GM12864 (cell line): ENCODE results near the gene GPR157.
"Not testable (repeated sequence)": the region's sequence is repeated elsewhere in the genome, so short reads cannot be mapped to it uniquely, and the experiment has no call there.

Experiments used
- DNase-seq: peaks from one replicate; pipeline ENCODE4 v3.0.0-alpha.2; 2011; ENCODE audit warnings: low read depth
- H3K4me3 ChIP-seq: 2 replicates; pipeline ENCODE4 v1.5.1; 2011; ENCODE audit warnings: mild to moderate bottlenecking, low read depth, low read length, control low read depth
- CTCF ChIP-seq: IDR thresholded peaks from 2 replicates; pipeline ENCODE4 v1.5.1; 2011; ENCODE audit warnings: low read depth, mild to moderate bottlenecking, moderate library complexity, low read length, control low read depth, inconsistent platforms; ENCODE audit errors: missing control alignments

GPR157 gene

GRCh38 chr1:9135073-9135836 is 6.4 kb upstream of the GPR157 start:
- no peak for TF ChIP-seq CTCF
- H3K4me3 ChIP-seq: no peak overlapping the region
- DNase-seq: no peak

- no peak for DNase-seq
- H3K4me3 ChIP-seq: no peak overlapping the region
- TF ChIP-seq CTCF: no peak
These were observed 5.1 kb upstream of the GPR157 start for GRCh38 chr1:9133870-9134585.

- peak; percentile 69 for DNase-seq
- peak overlapping the region; percentile 45 for H3K4me3 ChIP-seq
- TF ChIP-seq CTCF: no peak
These were observed 552 bp upstream of the GPR157 start for GRCh38 chr1:9129266-9130041.

GRCh38 chr1:9128166-9128519 is 759 bp downstream of the GPR157 start:
- H3K4me3 ChIP-seq: peak overlapping the region; percentile 83
- TF ChIP-seq CTCF: no peak
- no peak for DNase-seq

GRCh38 chr1:9127395-9128165 is 1.3 kb downstream of the GPR157 start:
- DNase-seq: no peak
- H3K4me3 ChIP-seq: peak overlapping the region; percentile 83
- TF ChIP-seq CTCF: no peak

GRCh38 chr1:9126511-9126910 is 2.4 kb downstream of the GPR157 start:
- no peak for TF ChIP-seq CTCF

GRCh38 chr1:9125847-9126246 is 3.1 kb downstream of the GPR157 start:
- DNase-seq, H3K4me3 ChIP-seq: not testable (repeated sequence)

More at GRCh38 chr1:9126511-9126910, 2.4 kb downstream of the GPR157 start:
- H3K4me3 ChIP-seq: no peak overlapping the region
- DNase-seq: no peak
